ENCODE data around the gene SASH3.

SASH3 gene

GRCh38 chrX:129781134-129781672, 1.5 kb downstream of the SASH3 start:
- peaks cover 71% of the 10 kb centered on the region for H3K4me1 ChIP-seq (ENCODE audit: low read length)
- DNase-seq, result peak; percentile 92
- H3K9me3 ChIP-seq (replicated peaks; ENCODE audit: insufficient read depth, low read length), result no peaks in the 10 kb centered on the region
- H3K27me3 ChIP-seq (replicated peaks; ENCODE audit: insufficient read depth, low read length), result no peaks in the 10 kb centered on the region
- H4K20me1 ChIP-seq (ENCODE audit: insufficient read depth, low read length), result peaks cover 5% of the 10 kb centered on the region; the same call in 1 of the 2 replicates
- H3K79me2 ChIP-seq (ENCODE audit: low read length), result peaks cover 75% of the 10 kb centered on the region
- H3F3A ChIP-seq (ENCODE audit: insufficient read depth, low read length), result peaks cover 53% of the 10 kb centered on the region
- TF ChIP-seq EZH2phosphoT487 (IDR thresholded peaks at IDR 0.05; ENCODE audit: low read length) (no peak), EZH2 (optimal IDR thresholded peaks at IDR 0.05; ENCODE audit: low read depth, low read length) (no peak), CTCF (IDR thresholded peaks at IDR 0.05; ENCODE audit: low read length) (no peak)
- peak overlapping the region; percentile 91 for H3K27ac ChIP-seq (ENCODE audit: low read length)
- H3K4me2 ChIP-seq (ENCODE audit: low read depth, low read length), result peak overlapping the region; percentile 91
- peak overlapping the region; percentile 89 for H3K9ac ChIP-seq (ENCODE audit: low read length)
- H2AFZ ChIP-seq (ENCODE audit: low read length), result no peak overlapping the region
- no peaks in the 10 kb centered on the region for H3K9me2 ChIP-seq (replicated peaks; ENCODE audit: insufficient read depth, low read length)
- H3K4me3 ChIP-seq (ENCODE audit: low read length), result peak overlapping the region; percentile 91
- no peaks in the 10 kb centered on the region for H3K36me3 ChIP-seq (replicated peaks; ENCODE audit: insufficient read depth, low read length)

- peak overlapping the region; percentile 91; the same call in 1 of the 2 replicates for H3K27ac ChIP-seq (ENCODE audit: low read length)
- peaks cover 47% of the 10 kb centered on the region for H3F3A ChIP-seq (ENCODE audit: insufficient read depth, low read length)
- no peaks in the 10 kb centered on the region for H3K27me3 ChIP-seq (replicated peaks; ENCODE audit: insufficient read depth, low read length)
- peak overlapping the region; percentile 52 for H3K4me3 ChIP-seq (ENCODE audit: low read length)
- no peak for TF ChIP-seq EZH2phosphoT487 (IDR thresholded peaks at IDR 0.05; ENCODE audit: low read length)
- no peak for TF ChIP-seq CTCF (IDR thresholded peaks at IDR 0.05; ENCODE audit: low read length)
- TF ChIP-seq EZH2 (optimal IDR thresholded peaks at IDR 0.05; ENCODE audit: low read depth, low read length), result no peak
- no peaks in the 10 kb centered on the region for H3K9me2 ChIP-seq (replicated peaks; ENCODE audit: insufficient read depth, low read length)
- no peak for DNase-seq
- H3K4me1 ChIP-seq (ENCODE audit: low read length), result peaks cover 69% of the 10 kb centered on the region
- H3K9ac ChIP-seq (ENCODE audit: low read length), result peak overlapping the region; percentile 67
- H2AFZ ChIP-seq (ENCODE audit: low read length), result no peak overlapping the region
- no peaks in the 10 kb centered on the region for H3K9me3 ChIP-seq (replicated peaks; ENCODE audit: insufficient read depth, low read length)
- peak overlapping the region; percentile 91 for H3K4me2 ChIP-seq (ENCODE audit: low read depth, low read length)
- no peaks in the 10 kb centered on the region for H3K36me3 ChIP-seq (replicated peaks; ENCODE audit: insufficient read depth, low read length)
- peaks cover 5% of the 10 kb centered on the region; the same call in 1 of the 2 replicates for H4K20me1 ChIP-seq (ENCODE audit: insufficient read depth, low read length)
- H3K79me2 ChIP-seq (ENCODE audit: low read length), result peaks cover 79% of the 10 kb centered on the region
Observed at GRCh38 chrX:129781680-129782495, 2.1 kb downstream of the SASH3 start.

GRCh38 chrX:129782706-129783105, 3.0 kb downstream of the SASH3 start:
- Histone ChIP-seq H3K9me3 (replicated peaks; ENCODE audit: insufficient read depth, low read length) (no peaks in the 10 kb centered on the region), H4K20me1 (ENCODE audit: insufficient read depth, low read length) (peaks cover 5% of the 10 kb centered on the region; the same call in 1 of the 2 replicates), H3F3A (ENCODE audit: insufficient read depth, low read length) (peaks cover 39% of the 10 kb centered on the region), H3K4me3 (ENCODE audit: low read length) (peak overlapping the region; percentile 52), H3K4me2 (ENCODE audit: low read depth, low read length) (peak overlapping the region; percentile 91; the same call in 1 of the 2 replicates), H3K36me3 (replicated peaks; ENCODE audit: insufficient read depth, low read length) (no peaks in the 10 kb centered on the region; the same call in 1 of the 2 replicates), H3K27ac (ENCODE audit: low read length) (peak overlapping the region; percentile 91; the same call in 1 of the 2 replicates), H3K27me3 (replicated peaks; ENCODE audit: insufficient read depth, low read length) (no peaks in the 10 kb centered on the region), H3K79me2 (ENCODE audit: low read length) (peaks cover 87% of the 10 kb centered on the region), H3K9me2 (replicated peaks; ENCODE audit: insufficient read depth, low read length) (no peaks in the 10 kb centered on the region), H3K9ac (ENCODE audit: low read length) (no peak overlapping the region), H3K4me1 (ENCODE audit: low read length) (peaks cover 66% of the 10 kb centered on the region), H2AFZ (ENCODE audit: low read length) (no peak overlapping the region)
- TF ChIP-seq CTCF (IDR thresholded peaks at IDR 0.05; ENCODE audit: low read length) (no peak), EZH2 (optimal IDR thresholded peaks at IDR 0.05; ENCODE audit: low read depth, low read length) (no peak), EZH2phosphoT487 (IDR thresholded peaks at IDR 0.05; ENCODE audit: low read length) (no peak)
- no peak for DNase-seq
